Tibial nerve (tissue), 4 donors: ENCODE data around the gene KIR3DL3.
"Not testable (repeated sequence)": the region's sequence is repeated elsewhere in the genome, so short reads cannot be mapped to it uniquely, and the experiment has no call there.

Experiments
- CTCF ChIP-seq, 5 experiments: fragments of 200-600 bp in 3 of 5; fragments of 450-650 bp in 2 of 5; sonication (generic) in 3 of 5; IDR thresholded peaks; one replicate each; pipeline ENCODE4 v1.5.1; 2016 to 2019; ENCODE audit warnings: antibody characterized with exemption in 5 of 5, mild to moderate bottlenecking in 3 of 5, moderate library complexity in 2 of 5
- EP300 ChIP-seq, 2 donors: sonication (generic); formaldehyde crosslinking; IDR thresholded peaks; one replicate each; pipeline ENCODE4 v1.6.1; 2017; ENCODE audit warnings: antibody characterized with exemption in 2 of 2, mild to moderate bottlenecking in 1 of 2
- POLR2A ChIP-seq, 2 donors: fragments of 450-650 bp; IDR thresholded peaks; one replicate each; pipeline ENCODE4 v1.6.1; 2017; ENCODE audit warnings: antibody characterized with exemption in 2 of 2, mild to moderate bottlenecking in 2 of 2, moderate library complexity in 2 of 2

- not testable (repeated sequence) for TF ChIP-seq POLR2A, CTCF, EP300 (IDR thresholded peaks at IDR 0.05)
Measured at GRCh38 chr19:54756204-54757110, 32.2 kb downstream of the KIR3DL3 start.
